ENCODE data around the gene MUTYH. TPM values are rescaled to one million over a fixed set of nuclear protein-coding genes. Genes with fewer than 3 reads are reported as not detected.

MUTYH gene
- total RNA-seq, 4 donors from 2014 or later, result 10.1 to 20.6 (median 11.0) TPM

DNA sequence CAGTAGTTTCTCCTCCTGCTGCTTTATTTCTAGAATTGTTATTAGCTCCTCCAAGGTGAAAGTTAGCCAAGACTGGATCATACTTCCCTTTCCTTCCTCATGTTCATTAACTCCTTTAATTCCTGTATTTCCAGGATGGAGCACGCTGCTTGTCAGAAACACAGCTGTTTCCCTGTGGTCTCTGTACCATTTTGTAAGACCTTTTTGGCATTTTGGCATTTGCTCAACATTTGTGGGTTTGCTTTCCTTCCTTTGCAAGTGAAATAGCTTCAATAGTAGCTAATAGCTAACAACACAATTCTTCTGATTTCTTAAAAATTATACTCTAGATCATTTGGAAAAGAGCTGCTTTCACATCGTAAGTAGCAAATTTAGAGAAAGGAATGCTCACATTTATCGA lies 57.9 kb downstream of the MUTYH start:
- in situ Hi-C loops (cut with MboI; ENCODE audit: low sequenced_read_pairs in 4 of 4), result no loop called here
- no peaks in the 10 kb centered on the region for H3K27me3 ChIP-seq
- ATAC-seq, result no peak

More for the DNA sequence above, 57.9 kb downstream of the MUTYH start:
- TF ChIP-seq, protein P1, sequence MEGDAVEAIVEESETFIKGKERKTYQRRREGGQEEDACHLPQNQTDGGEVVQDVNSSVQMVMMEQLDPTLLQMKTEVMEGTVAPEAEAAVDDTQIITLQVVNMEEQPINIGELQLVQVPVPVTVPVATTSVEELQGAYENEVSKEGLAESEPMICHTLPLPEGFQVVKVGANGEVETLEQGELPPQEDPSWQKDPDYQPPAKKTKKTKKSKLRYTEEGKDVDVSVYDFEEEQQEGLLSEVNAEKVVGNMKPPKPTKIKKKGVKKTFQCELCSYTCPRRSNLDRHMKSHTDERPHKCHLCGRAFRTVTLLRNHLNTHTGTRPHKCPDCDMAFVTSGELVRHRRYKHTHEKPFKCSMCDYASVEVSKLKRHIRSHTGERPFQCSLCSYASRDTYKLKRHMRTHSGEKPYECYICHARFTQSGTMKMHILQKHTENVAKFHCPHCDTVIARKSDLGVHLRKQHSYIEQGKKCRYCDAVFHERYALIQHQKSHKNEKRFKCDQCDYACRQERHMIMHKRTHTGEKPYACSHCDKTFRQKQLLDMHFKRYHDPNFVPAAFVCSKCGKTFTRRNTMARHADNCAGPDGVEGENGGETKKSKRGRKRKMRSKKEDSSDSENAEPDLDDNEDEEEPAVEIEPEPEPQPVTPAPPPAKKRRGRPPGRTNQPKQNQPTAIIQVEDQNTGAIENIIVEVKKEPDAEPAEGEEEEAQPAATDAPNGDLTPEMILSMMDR (IDR thresholded peaks at IDR 0.05 in 4 of 5, conservative IDR thresholded peaks at IDR 0.05 in 1 of 5), result no peak
- no peak for TF ChIP-seq POLR2A (IDR thresholded peaks at IDR 0.05)
- intact Hi-C loops (cut with DNase I; ENCODE audit: low total_unique reads), result no loop called here
- H3K36me3 ChIP-seq, result no peaks in the 10 kb centered on the region
- H3K9me3 ChIP-seq, result no peaks in the 10 kb centered on the region
- H3K27ac ChIP-seq, result no peak overlapping the region
- no peaks in the 10 kb centered on the region for H3K4me1 ChIP-seq
- no peak for DNase-seq
- no peak overlapping the region for H3K4me3 ChIP-seq

Other genes with a start within 250 kb of the MUTYH start
- gene ZSWIM5, start 133.8 kb downstream of the MUTYH start, total RNA-seq, result 1 to 10 TPM in 1 of 4 donors, under 1 TPM in 3; 0.53 to 1.3 (median 0.81) TPM
- 1 to 10 TPM in 2 of 4 donors, under 1 TPM in 1, not detected in 1; 0.16 to 2.3 (median 1.1) TPM for gene HPDL, start 13.5 kb downstream of the MUTYH start, total RNA-seq
- 1 to 10 TPM; 2.9 to 9.4 (median 5.3) TPM for gene TOE1, start 270 bp downstream of the MUTYH start, total RNA-seq
- gene TESK2, start 150.7 kb upstream of the MUTYH start, total RNA-seq, result 1 to 10 TPM; 3.4 to 5.8 (median 4.5) TPM
- under 1 TPM in 3 of 4 donors, not detected in 1; 0.22 to 0.62 (median 0.25) TPM for gene CCDC163, start 159.6 kb upstream of the MUTYH start, total RNA-seq
- 1 to 10 TPM; 1.8 to 5.6 (median 3.5) TPM for gene MMACHC, start 159.9 kb upstream of the MUTYH start, total RNA-seq
- gene PRDX1, start 181.4 kb upstream of the MUTYH start, total RNA-seq, result 100 to 1,000 TPM; 406 to 554 (median 482) TPM
- 10 to 100 TPM; 15.6 to 40.1 (median 37.1) TPM for gene AKR1A1, start 210.4 kb upstream of the MUTYH start, total RNA-seq
- 10 to 100 TPM; 25.5 to 32.7 (median 27.3) TPM for gene NASP, start 243.6 kb upstream of the MUTYH start, total RNA-seq